Lung (tissue), 12 donors: ENCODE measurements around the gene CD5L. TPM values are rescaled to one million over a fixed set of nuclear protein-coding genes. Genes with fewer than 3 reads are reported as not detected.

ENCODE experiments used
- ATAC-seq: fragments of 200-7000 bp; cut with Tn5 transposase; one replicate; pipeline ENCODE4 v1.9.1; 2020; ENCODE audit warnings: moderate number of reproducible peaks; ENCODE audit not compliant: insufficient read depth, low FRiP score
- DNase-seq, 3 donors: peaks; one replicate each; pipeline ENCODE4 v3.0.0-alpha.2; 2013 to 2017
- H3K27ac ChIP-seq, 2 donors: one replicate each; pipeline ENCODE4 v1.5.1; 2013; ENCODE audit warnings: mild to moderate bottlenecking in 2 of 2, moderate library complexity in 2 of 2, control low read depth in 1 of 2, inconsistent platforms in 1 of 2, low read depth in 1 of 2, low read length in 1 of 2
- H3K27me3 ChIP-seq, 3 donors: one replicate each; pipeline ENCODE4 v1.5.1; 2013; ENCODE audit warnings: low read length in 2 of 3; ENCODE audit not compliant: control insufficient read depth in 3 of 3, insufficient read depth in 3 of 3
- H3K36me3 ChIP-seq, 4 donors: one replicate each; pipeline ENCODE4 v1.5.1; 2013; ENCODE audit warnings: low read length in 4 of 4, mild to moderate bottlenecking in 1 of 4, moderate library complexity in 1 of 4; ENCODE audit not compliant: control insufficient read depth in 4 of 4, insufficient read depth in 4 of 4
- H3K4me1 ChIP-seq, 5 donors: one replicate each; pipeline ENCODE4 v1.5.1; 2013; ENCODE audit warnings: low read length in 5 of 5, mild to moderate bottlenecking in 2 of 5, moderate library complexity in 1 of 5; ENCODE audit not compliant: control insufficient read depth in 5 of 5, insufficient read depth in 5 of 5
- H3K4me3 ChIP-seq: one replicate; pipeline ENCODE4 v1.5.1; 2013; ENCODE audit warnings: mild to moderate bottlenecking, control low read depth, moderate library complexity
- H3K9ac ChIP-seq, 2 donors: one replicate each; pipeline ENCODE4 v1.5.1; 2013; ENCODE audit warnings: low read length in 2 of 2, control low read depth in 1 of 2; ENCODE audit not compliant: insufficient read depth in 1 of 2
- H3K9me3 ChIP-seq, 4 donors: one replicate each; pipeline ENCODE4 v1.5.1; 2013; ENCODE audit warnings: low read length in 3 of 4, mild to moderate bottlenecking in 1 of 4, moderate library complexity in 1 of 4; ENCODE audit not compliant: control insufficient read depth in 4 of 4, insufficient read depth in 3 of 4
- CTCF ChIP-seq: IDR thresholded peaks from 2 replicates; pipeline ENCODE4 v1.5.1; 2012; ENCODE audit warnings: mild to moderate bottlenecking; ENCODE audit errors: control extremely low read depth, extremely low read depth
- WGBS, 2 donors: extraction: QIAGEN DNeasy Blood & Tissue Kit; methylation state at CpG; one replicate each; pipeline ENCODE4 v1.1.7; 2013; 5-methylcytosine and 5-hydroxymethylcytosine counted together
- polyA plus RNA-seq, 2 donors: library from polyadenylated mRNA; stranded (reverse); fragments of 200-250 nt; gene quantifications; one replicate each; pipeline ENCODE4 v1.2.1, GENCODE V29; 2013
- total RNA-seq, 2 donors: library from RNA; depleted of rRNA in 1 of 2; stranded (reverse); fragments of >200 nt in 1 of 2; gene quantifications; one replicate each; pipeline ENCODE4 v1.2.1, GENCODE V29; 2014 to 2021
- donor health status: control.
- donor health status: control.
- donor health status: Bipolar disorder and iron deficiency.
- donor health status: healthy.
- donor health status: DM: yes; HTN: yes; CAD: no.

CD5L gene
- total and polyA plus RNA-seq, 4 donors = 0.17 to 6.1 (median 0.40) TPM

- WGBS, 2 donors = 53 to 74% methylated on average over 6 of the region's 6 CpGs
- ATAC-seq (no peak), DNase-seq (no peak)
Observed at GRCh38 chr1:157806431-157807149, 35.0 kb downstream of the CD5L start.

GRCh38 chr1:157803851-157804250 is 37.8 kb downstream of the CD5L start:
- ATAC-seq (peak; percentile 53), DNase-seq (no peak)
- H3K36me3 ChIP-seq = no peaks in the 10 kb centered on the region
- H3K27ac ChIP-seq = no peak overlapping the region
- no peak for TF ChIP-seq CTCF
- H3K27me3 ChIP-seq = no peaks in the 10 kb centered on the region
- WGBS, 2 donors = 71 to 84% methylated on average over 7 of the region's 7 CpGs
- H3K9me3 ChIP-seq = peaks cover 0 to 4% (median 0%) of the 10 kb centered on the region in 4 donors
- H3K9ac ChIP-seq = no peak overlapping the region
- no peaks in the 10 kb centered on the region for H3K4me1 ChIP-seq
- H3K4me3 ChIP-seq = no peak overlapping the region

More at GRCh38 chr1:157806431-157807149, 35.0 kb downstream of the CD5L start:
- no peak overlapping the region for H3K4me3 ChIP-seq
- H3K4me1 ChIP-seq = no peaks in the 10 kb centered on the region
- H3K9me3 ChIP-seq = peaks cover 0 to 4% (median 0%) of the 10 kb centered on the region in 4 donors
- H3K36me3 ChIP-seq = no peaks in the 10 kb centered on the region
- no peak overlapping the region for H3K27ac ChIP-seq
- TF ChIP-seq CTCF = no peak
- no peak overlapping the region for H3K9ac ChIP-seq
- H3K27me3 ChIP-seq = no peaks in the 10 kb centered on the region

- no peak for ATAC-seq
- H3K9ac ChIP-seq = no peak overlapping the region
- WGBS, 2 donors = 75 to 90% methylated on average over 1 of the region's 1 CpG
- no peak for DNase-seq
- H3K36me3 ChIP-seq = no peaks in the 10 kb centered on the region
- peaks cover 0 to 3% (median 0%) of the 10 kb centered on the region in 4 donors for H3K9me3 ChIP-seq
- no peak overlapping the region for H3K4me3 ChIP-seq
- no peaks in the 10 kb centered on the region for H3K27me3 ChIP-seq
- no peak overlapping the region for H3K27ac ChIP-seq
- no peaks in the 10 kb centered on the region for H3K4me1 ChIP-seq
- TF ChIP-seq CTCF = no peak
Observed at GRCh38 chr1:157799996-157800395, 41.6 kb downstream of the CD5L start.

- Histone ChIP-seq H3K4me1 (no peaks in the 10 kb centered on the region), H3K27me3 (no peaks in the 10 kb centered on the region), H3K4me3 (no peak overlapping the region), H3K9ac (no peak overlapping the region), H3K9me3 (peaks cover 0 to 3% (median 2%) of the 10 kb centered on the region in 4 donors), H3K36me3 (no peaks in the 10 kb centered on the region), H3K27ac (no peak overlapping the region)
- peak in 1 of 3 donors; percentile 1 for DNase-seq
- peak; percentile 53 for ATAC-seq
- WGBS, 2 donors = 70 to 91% methylated on average over 5 of the region's 5 CpGs
- no peak for TF ChIP-seq CTCF
Observed at GRCh38 chr1:157798211-157798610, 43.4 kb downstream of the CD5L start.
